HG02938 (cell line): Measurements from ENCODE around the gene TSEN2.
"Not testable (repeated sequence)": the region's sequence is repeated elsewhere in the genome, so short reads cannot be mapped to it uniquely, and the experiment has no call there.

Source experiments
- ATAC-seq: cut with Tn5 transposase; IDR thresholded peaks from one replicate; pipeline ENCODE4 v1.9.1; 2021; ENCODE audit warnings: mild to moderate bottlenecking, moderate library complexity; ENCODE audit not compliant: unreplicated experiment

The TSEN2 gene

GRCh38 chr3:12451960-12452359 is 32.3 kb upstream of the TSEN2 start:
- no peak for ATAC-seq

DNA sequence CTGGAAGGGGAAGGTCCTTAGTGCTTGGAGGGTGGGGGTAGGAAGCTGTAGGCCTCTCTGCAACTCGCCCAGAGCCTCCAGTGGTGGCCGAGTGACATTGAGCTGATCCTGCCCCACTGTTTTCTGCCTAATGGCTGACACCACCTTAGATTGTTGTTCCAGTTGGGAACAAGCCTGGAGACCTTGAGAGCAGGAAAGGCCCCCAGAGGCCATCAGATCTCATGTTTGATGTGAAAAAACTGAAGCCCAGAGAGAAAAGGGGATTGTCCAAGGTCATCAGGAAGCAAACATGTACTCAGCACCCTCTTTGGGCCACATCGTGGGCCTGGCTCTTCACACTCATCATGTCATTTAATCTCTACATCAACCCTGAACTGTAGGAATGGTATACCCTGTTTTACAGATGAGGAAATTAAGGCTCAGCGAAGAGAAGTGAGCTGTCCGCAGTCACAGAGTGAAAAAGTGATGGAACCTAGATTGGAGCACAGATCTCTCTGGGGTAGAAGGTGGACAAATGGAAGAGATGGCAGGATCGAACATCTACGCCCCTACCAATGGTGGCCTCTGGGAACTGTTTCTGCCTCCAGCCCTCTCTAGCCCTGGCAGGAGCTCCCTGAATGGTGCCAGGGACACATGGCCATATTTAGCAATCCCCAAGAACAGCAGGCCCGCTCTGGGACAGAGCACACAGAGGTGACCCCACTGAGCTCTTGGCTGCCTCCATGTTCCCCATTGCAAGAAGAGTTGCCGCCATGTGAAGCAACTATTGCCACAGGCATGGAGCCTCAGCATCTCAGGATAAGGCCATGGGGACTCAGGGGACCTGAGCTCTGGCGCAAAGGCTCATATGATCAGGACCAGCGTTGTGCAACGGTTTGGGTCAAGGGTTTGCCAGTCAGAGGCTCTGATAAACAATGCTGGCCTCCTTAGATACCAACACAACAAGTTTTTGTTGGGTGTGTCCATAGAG is 31.6 kb upstream of the TSEN2 start:
- no peak for ATAC-seq

DNA sequence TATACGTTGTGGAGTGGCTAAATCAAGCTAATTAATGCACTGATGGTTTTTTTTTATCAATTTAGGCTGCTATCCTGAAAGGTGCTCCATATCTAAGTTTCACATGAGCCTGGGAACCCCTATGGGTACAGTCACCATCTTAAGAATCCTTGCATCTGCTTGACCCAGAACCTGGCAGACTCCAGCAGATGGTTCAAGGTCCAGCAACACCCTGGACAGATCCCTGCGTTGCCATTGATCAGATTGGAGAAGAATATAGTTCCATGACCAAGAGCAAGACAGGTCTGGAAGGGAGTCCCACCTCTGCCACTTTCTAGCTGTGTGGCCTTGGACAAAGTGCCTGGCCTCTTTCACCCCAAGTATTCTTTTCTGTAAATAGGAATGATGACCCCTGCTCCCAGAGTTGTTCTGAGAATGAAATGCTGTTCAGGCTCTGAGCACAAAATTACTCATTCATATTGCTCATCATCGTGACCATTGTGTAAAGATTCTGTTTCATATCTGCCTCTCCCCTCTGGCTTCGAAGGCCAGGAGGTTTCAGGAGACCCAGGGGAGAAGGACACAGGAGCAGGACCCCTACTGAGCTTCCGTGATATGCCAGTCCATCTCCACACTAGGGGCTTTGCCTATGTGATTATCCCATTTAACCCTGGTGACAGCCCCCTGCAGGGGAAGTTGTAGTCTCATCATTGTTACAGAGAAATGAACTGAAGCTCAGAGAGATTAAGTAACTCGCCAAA is 30.0 kb upstream of the TSEN2 start:
- ATAC-seq, result no peak

GRCh38 chr3:12454816-12455121 is 29.5 kb upstream of the TSEN2 start:
- no peak for ATAC-seq

DNA sequence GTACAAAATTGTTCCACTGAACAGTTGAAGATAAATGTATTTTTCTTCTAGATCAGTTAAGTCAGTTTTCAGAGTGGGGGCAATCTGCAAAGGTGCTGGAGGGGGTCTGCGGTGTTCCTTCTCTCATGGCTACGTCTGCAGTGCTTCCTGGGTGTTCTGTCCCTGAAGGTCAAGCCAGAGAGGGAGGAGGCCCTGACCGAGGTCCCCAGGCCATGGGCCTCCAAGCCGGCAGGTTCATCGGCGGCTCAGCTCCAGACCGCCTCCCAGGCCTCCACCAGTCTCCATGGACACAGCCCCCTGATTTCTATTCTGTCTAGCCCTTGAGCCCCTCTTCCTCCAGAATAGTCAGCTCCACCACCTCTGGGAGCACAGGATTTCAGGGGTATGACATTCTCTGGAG is 28.5 kb upstream of the TSEN2 start:
- no peak for ATAC-seq

DNA sequence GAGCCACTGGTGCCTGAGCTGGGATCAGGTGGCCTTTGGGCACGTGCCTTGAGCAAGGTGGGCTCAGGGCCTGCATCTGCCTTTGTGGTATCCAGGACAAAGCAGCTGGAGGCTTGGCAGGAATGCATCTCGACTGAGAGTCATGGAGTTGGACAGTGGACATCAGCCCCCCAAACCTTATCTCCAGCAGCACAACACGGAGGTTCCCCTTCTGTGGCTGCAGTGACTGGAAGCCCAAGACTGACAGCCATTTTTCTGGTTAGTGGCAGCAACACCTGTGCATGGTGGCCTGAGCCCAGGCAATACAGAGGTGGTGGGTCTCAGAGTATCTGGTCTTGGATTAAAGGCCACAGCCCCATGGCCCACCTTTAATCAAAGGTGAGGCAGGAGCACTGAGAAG is 27.8 kb upstream of the TSEN2 start:
- no peak for ATAC-seq

GRCh38 chr3:12457380-12457779 is 26.9 kb upstream of the TSEN2 start:
- not testable (repeated sequence) for ATAC-seq

GRCh38 chr3:12458901-12459300 is 25.4 kb upstream of the TSEN2 start:
- ATAC-seq, result no peak

- ATAC-seq, result no peak
Measured at GRCh38 chr3:12460127-12460526, 24.2 kb upstream of the TSEN2 start.

DNA sequence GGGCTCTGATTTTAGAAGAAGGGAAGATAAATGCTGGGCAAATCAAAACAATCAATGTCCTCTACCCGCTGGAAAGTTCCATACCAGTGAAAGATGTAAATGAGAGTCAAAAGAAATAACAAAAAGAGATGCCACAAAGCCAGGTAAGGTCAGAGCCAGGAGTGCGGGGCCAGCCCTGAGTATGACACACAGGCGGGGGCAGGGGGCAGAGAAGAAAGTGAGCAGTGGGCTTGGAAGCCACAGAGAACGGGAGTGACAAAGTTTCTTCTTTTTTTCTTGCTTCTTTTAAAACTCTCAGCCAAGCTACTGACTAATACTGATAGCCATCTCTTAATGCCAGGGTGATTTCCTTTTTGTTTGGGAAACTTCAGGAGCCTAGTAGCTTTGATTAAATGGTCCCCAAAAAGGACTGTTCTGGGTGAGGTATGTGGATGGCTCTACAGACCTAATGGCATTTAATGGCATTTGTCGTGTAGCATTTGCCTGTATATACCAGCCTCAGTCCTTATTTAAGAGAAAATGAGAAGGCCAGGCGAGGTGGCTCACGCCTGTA is 23.1 kb upstream of the TSEN2 start:
- ATAC-seq, result no peak

- no peak for ATAC-seq
Measured at GRCh38 chr3:12462159-12462947, 21.9 kb upstream of the TSEN2 start.

GRCh38 chr3:12463686-12464085 is 20.6 kb upstream of the TSEN2 start:
- ATAC-seq, result no peak

GRCh38 chr3:12464181-12464580 is 20.1 kb upstream of the TSEN2 start:
- no peak for ATAC-seq

DNA sequence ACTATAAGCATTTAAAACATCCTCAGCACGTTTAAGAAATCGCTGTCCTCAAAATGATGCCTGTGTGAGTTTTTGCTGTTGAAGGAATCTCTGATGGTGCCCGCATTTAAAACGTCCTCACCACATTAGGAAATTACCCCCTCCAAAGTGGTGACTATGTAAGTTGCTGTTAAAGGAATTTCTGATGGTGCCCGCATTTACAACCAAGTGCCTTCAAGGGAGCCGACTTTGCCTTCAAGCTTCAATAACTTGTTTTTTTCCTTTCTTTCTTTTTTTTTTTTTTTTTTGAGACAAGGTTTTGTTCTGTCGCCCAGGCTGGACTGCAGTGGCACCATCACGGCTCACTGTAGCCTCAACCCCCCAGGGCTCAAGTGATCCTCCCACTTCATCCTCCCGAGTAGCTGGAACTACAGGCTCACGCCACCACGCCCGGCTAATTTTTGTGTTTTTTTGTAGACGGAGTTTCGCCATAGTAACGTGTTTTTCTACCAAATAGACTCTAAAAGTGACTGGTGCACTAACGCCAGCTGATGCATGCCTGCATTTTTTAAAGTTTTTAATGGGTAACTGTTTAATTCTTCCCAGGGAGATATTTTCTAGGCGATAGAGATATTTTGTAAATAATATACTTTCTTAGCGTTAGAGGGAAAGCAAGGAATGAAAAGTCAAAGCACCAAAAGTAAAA is 19.0 kb upstream of the TSEN2 start:
- ATAC-seq, result no peak

DNA sequence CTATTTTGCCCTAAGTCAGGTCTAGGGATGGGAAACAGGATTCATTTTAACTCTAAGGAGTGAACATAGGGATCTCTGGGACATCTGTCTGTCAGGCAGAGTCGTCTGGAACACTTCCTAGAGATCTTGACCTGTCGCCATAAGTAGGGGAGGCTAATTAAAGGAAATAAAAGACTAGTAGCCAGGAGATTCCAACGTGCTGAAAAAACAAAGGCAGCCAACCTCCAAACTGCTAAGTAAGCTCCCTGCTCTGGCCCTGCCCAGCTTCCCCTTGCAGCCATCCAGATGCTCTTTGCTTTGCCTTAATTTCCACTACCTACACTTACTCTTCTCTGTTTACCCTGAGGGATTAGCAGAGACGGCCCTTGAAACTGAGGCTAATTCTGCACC is 18.4 kb upstream of the TSEN2 start:
- no peak for ATAC-seq

DNA sequence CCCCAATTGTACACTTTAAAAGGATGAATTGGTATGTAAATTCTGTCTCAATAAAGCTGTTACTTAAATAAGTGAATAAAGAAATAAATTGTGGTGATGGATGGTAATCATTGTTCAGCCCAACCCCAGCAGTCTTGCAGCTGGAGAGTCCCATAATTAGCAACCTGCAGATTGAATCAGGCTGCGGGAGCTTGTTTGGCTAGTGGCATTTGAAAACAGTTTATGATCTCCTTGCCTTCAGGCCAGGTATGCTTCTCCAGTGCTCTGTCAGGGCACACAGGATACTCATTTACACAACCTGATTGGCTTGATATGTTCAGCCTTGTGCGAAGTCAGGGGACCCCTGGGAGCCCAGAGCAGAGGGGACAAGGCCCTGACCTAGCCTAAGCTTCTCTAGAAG is 16.5 kb upstream of the TSEN2 start:
- ATAC-seq, result no peak

GRCh38 chr3:12468276-12468675 is 16.0 kb upstream of the TSEN2 start:
- ATAC-seq, result no peak

- no peak for ATAC-seq
Measured at GRCh38 chr3:12468757-12469156, 15.5 kb upstream of the TSEN2 start.

GRCh38 chr3:12469222-12469621 is 15.1 kb upstream of the TSEN2 start:
- ATAC-seq, result not testable (repeated sequence)

DNA sequence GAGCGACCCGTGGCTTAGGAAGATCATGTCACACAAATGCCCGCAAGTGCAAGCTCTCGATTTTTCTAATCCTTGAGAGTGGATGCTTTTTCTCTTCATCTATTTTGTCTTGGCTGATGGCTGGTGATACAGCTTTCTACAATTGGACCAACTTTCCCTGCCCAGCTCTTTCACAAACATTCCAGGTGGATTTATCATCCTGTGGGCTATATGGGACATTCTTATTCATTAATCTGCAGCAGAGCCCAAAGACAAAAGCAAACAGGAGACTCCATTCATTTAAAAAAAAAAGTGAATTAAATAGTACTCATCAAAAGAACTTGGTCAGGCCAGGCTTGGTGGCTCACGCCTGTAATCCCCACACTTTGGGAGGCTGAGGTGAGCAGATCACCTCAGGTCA is 14.2 kb upstream of the TSEN2 start:
- ATAC-seq, result no peak

GRCh38 chr3:12470680-12471079 is 13.6 kb upstream of the TSEN2 start:
- no peak for ATAC-seq
